ENCODE measurements around the gene GNG2. TPM values are rescaled to one million over a fixed set of nuclear protein-coding genes. Genes with fewer than 3 reads are reported as not detected.

The GNG2 gene
- total RNA-seq, 1 experiment from 2014 or later, result 7.0 TPM

GRCh38 chr14:51925980-51926379, 65.6 kb downstream of the GNG2 start:
- Histone ChIP-seq H3K18ac (ENCODE audit: insufficient read length, low read depth, low read length) (no peak overlapping the region), H3K56ac (ENCODE audit: insufficient read length, low read depth, low read length) (no peak overlapping the region), H4K91ac (ENCODE audit: insufficient read length, low read depth, low read length) (no peak overlapping the region), H4K5ac (ENCODE audit: insufficient read length, low read depth, low read length) (no peak overlapping the region), H2BK12ac (ENCODE audit: insufficient read length, low read depth, low read length) (no peak overlapping the region), H3K14ac (ENCODE audit: insufficient read depth, low read length) (no peak overlapping the region), H2AK5ac (ENCODE audit: insufficient read length, low read length) (no peak overlapping the region), H3K9me3 (ENCODE audit: control insufficient read depth, low read depth, low read length) (no peaks in the 10 kb centered on the region), H4K20me1 (ENCODE audit: control insufficient read depth, insufficient read depth, insufficient read length) (no peaks in the 10 kb centered on the region), H2AFZ (ENCODE audit: low read length) (no peak overlapping the region), H3K23me2 (ENCODE audit: insufficient read length, low read depth, low read length, poor library complexity, severe bottlenecking) (no peaks in the 10 kb centered on the region), H3K4me2 (ENCODE audit: insufficient read depth, insufficient read length, low read length) (no peak overlapping the region), H3K9ac (ENCODE audit: extremely low read depth, insufficient read length, low read length) (no peak overlapping the region), H2BK5ac (ENCODE audit: insufficient read length, low read length) (no peak overlapping the region), H3K23ac (ENCODE audit: insufficient read length, low read depth, low read length) (no peak overlapping the region), H3K4me1 (ENCODE audit: insufficient read depth, low read length) (no peaks in the 10 kb centered on the region; the same call in 1 of the 2 replicates), H3T11ph (ENCODE audit: low read length) (no peak overlapping the region), H2BK20ac (ENCODE audit: low read depth, low read length, poor library complexity, severe bottlenecking) (no peak overlapping the region), H3K79me1 (ENCODE audit: insufficient read depth, low read depth, low read length, poor library complexity, severe bottlenecking) (no peaks in the 10 kb centered on the region), H2BK15ac (ENCODE audit: low read depth, low read length) (no peak overlapping the region), H3K4ac (ENCODE audit: low read depth, low read length) (no peak overlapping the region), H4K8ac (replicated peaks; ENCODE audit: insufficient read length, low read depth, low read length) (no peak overlapping the region), H2BK120ac (ENCODE audit: low read depth, low read length, poor library complexity, severe bottlenecking) (no peak overlapping the region), H3K27me3 (ENCODE audit: insufficient read depth, low read length) (no peaks in the 10 kb centered on the region), H3K27ac (ENCODE audit: insufficient read length, low read depth, low read length) (no peak overlapping the region), H3K79me2 (ENCODE audit: insufficient read depth, low read length) (no peaks in the 10 kb centered on the region)
- Mint-ChIP-seq H3K4me1 (peaks cover 10% of the 10 kb centered on the region in 2 experiments), H3K9me3 (no peaks in the 10 kb centered on the region), H3K36me3 (ENCODE audit: insufficient read depth in 1 of 3, low read depth in 3 of 3) (no peaks in the 10 kb centered on the region; a peak in 1 of 7 replicates), H3K27ac (no peak overlapping the region), H3K27me3 (ENCODE audit: low read depth) (no peaks in the 10 kb centered on the region), H3K4me3 (no peak overlapping the region)
- no peak for TF ChIP-seq CTCF (conservative IDR thresholded peaks at IDR 0.05)
- DNase-seq, result no peak
- WGBS (ENCODE audit: extremely low coverage, insufficient read length, low lambda C conversion rate), result no CpG with 5 or more reads among the region's 2 CpGs
